ENCODE data around the gene LDHB. TPM values are rescaled to one million over a fixed set of nuclear protein-coding genes. Genes with fewer than 3 reads are reported as not detected.

Gene LDHB
- total and polyA plus RNA-seq, 11 donors = 1,099 to 3,071 (median 2,070) TPM

GRCh38 chr12:21656905-21657325 lies 727 bp downstream of the LDHB start:
- TF ChIP-seq CTCF (IDR thresholded peaks at IDR 0.05) = no peak
- TF ChIP-seq POLR2A (IDR thresholded peaks at IDR 0.05) = no peak
- ATAC-seq = peak; percentile 59 to 64 (median 61)
- intact Hi-C loops (cut with DNase I) = loop anchor here in 6 of 10 donors (5.0 to 10.0 kb wide), 4 partner anchors 132 to 162 kb away; partner anchors contain the start of genes GOLT1B (in 3 of the 6), RECQL (in 3 of the 6) and SPX (in 3 of the 6)
- peak overlapping the region; percentile 56 to 95 (median 82) for H3K4me3 ChIP-seq
- H3K27me3 ChIP-seq = no peaks in the 10 kb centered on the region
- H3K4me1 ChIP-seq = peaks cover 0 to 50% (median 26%) of the 10 kb centered on the region in 12 donors
- peaks cover 0 to 31% (median 28%) of the 10 kb centered on the region in 9 donors for H3K36me3 ChIP-seq
- peak overlapping the region; percentile 52 to 99 (median 94) for H3K27ac ChIP-seq
- 0 to 1% (median 0%) methylated on average over 16 of the region's 16 CpGs for WGBS, 4 donors
- no peaks in the 10 kb centered on the region for H3K9me3 ChIP-seq
- DNase-seq = peak in 4 of 5 donors; percentile 27 to 45 (median 38)

- intact Hi-C loops (cut with DNase I) = loop anchor here in 6 of 10 donors (5.0 to 10.0 kb wide), 4 partner anchors 131 to 161 kb away; partner anchors contain the start of genes GOLT1B (in 3 of the 6), RECQL (in 3 of the 6) and SPX (in 3 of the 6)
- Histone ChIP-seq H3K9me3 (no peaks in the 10 kb centered on the region), H3K4me3 (peak overlapping the region in 11 of 12 donors; percentile 72 to 95 (median 82)), H3K27me3 (no peaks in the 10 kb centered on the region), H3K27ac (peak overlapping the region in 8 of 12 donors; percentile 21 to 99 (median 95)), H3K36me3 (peaks cover 0 to 44% (median 41%) of the 10 kb centered on the region in 9 donors), H3K4me1 (peaks cover 0 to 63% (median 36%) of the 10 kb centered on the region in 12 donors)
- no peak for TF ChIP-seq POLR2A (IDR thresholded peaks at IDR 0.05)
- no peak for TF ChIP-seq CTCF (IDR thresholded peaks at IDR 0.05)
- WGBS, 4 donors = 40 to 46% (median 42%) methylated on average over 4 of the region's 4 CpGs
- ATAC-seq = no peak
- no peak for DNase-seq
Observed at GRCh38 chr12:21655591-21655990, 2.1 kb downstream of the LDHB start.

GRCh38 chr12:21651821-21652220 lies 5.8 kb downstream of the LDHB start:
- peaks cover 2 to 85% (median 39%) of the 10 kb centered on the region in 12 donors for H3K4me1 ChIP-seq
- intact Hi-C loops (cut with DNase I) = loop anchor here in 6 of 10 donors (10.0 kb wide), 3 partner anchors 127 to 157 kb away; partner anchors contain the start of genes SPX (in 3 of the 6), GOLT1B (in 2 of the 6) and RECQL (in 2 of the 6)
- no peak overlapping the region for H3K27ac ChIP-seq
- no peaks in the 10 kb centered on the region for H3K9me3 ChIP-seq
- WGBS, 4 donors = 58 to 86% (median 79%) methylated on average over 1 of the region's 1 CpG
- DNase-seq (no peak), ATAC-seq (no peak)
- peaks cover 0 to 75% (median 68%) of the 10 kb centered on the region in 9 donors for H3K36me3 ChIP-seq
- no peak overlapping the region for H3K4me3 ChIP-seq
- TF ChIP-seq POLR2A (IDR thresholded peaks at IDR 0.05) = no peak
- TF ChIP-seq CTCF (IDR thresholded peaks at IDR 0.05) = no peak
- no peaks in the 10 kb centered on the region for H3K27me3 ChIP-seq

GRCh38 chr12:21650997-21651396 lies 6.6 kb downstream of the LDHB start:
- H3K4me1 ChIP-seq = peaks cover 2 to 90% (median 38%) of the 10 kb centered on the region in 12 donors
- no peaks in the 10 kb centered on the region for H3K27me3 ChIP-seq
- ATAC-seq (peak in 1 of 4 donors; percentile 8), DNase-seq (no peak)
- 91 to 100% (median 97%) methylated on average over 1 of the region's 1 CpG for WGBS, 4 donors
- H3K4me3 ChIP-seq = no peak overlapping the region
- peak overlapping the region in 2 of 12 donors; percentile 5 to 32 for H3K27ac ChIP-seq
- no peak for TF ChIP-seq CTCF (IDR thresholded peaks at IDR 0.05)
- no peak for TF ChIP-seq POLR2A (IDR thresholded peaks at IDR 0.05)
- H3K9me3 ChIP-seq = no peaks in the 10 kb centered on the region
- intact Hi-C loops (cut with DNase I) = loop anchor here in 6 of 10 donors (10.0 kb wide), 3 partner anchors 126 to 156 kb away; partner anchors contain the start of genes SPX (in 3 of the 6), GOLT1B (in 2 of the 6) and RECQL (in 2 of the 6)
- H3K36me3 ChIP-seq = peaks cover 0 to 83% (median 76%) of the 10 kb centered on the region in 9 donors
